HEK293 (cell line): ENCODE data around the gene LILRB2.

Experiments
- CTCF ChIA-PET: fragments of 350-600 bp; formaldehyde crosslinking; extraction: SDS; loops from one replicate; lab custom pipeline; 2021; ENCODE audit warnings: antibody characterized with exemption; lab: Yijun Ruan, JAX
- POLR2A ChIA-PET: fragments of 300-600 bp; formaldehyde crosslinking; extraction: SDS; loops from one replicate; lab custom pipeline; 2020; ENCODE audit warnings: antibody characterized with exemption, inconsistent platforms; lab: Yijun Ruan, JAX
- H3K27ac ChIP-seq: fragments of 200-500 bp; sonication (Bioruptor generic); 2 replicates; pipeline ENCODE4 v1.5.1; 2014; ENCODE audit warnings: low read depth, low read length, control low read depth, inconsistent platforms; ENCODE audit errors: extremely low read depth
- H3K36me3 ChIP-seq, 2 experiments: fragments of 200-500 bp in 1 of 2; sonication (Bioruptor generic) in 1 of 2; 1 replicate in 1 of 2; 2 replicates in 1 of 2; pipeline ENCODE4 v1.5.1; 2014 to 2017; ENCODE audit warnings: inconsistent platforms in 2 of 2, low read length in 2 of 2; ENCODE audit not compliant: control insufficient read depth in 2 of 2, insufficient read depth in 1 of 2
- H3K4me1 ChIP-seq: fragments of 200-500 bp; sonication (Bioruptor generic); 2 replicates; pipeline ENCODE4 v1.5.1; 2014; ENCODE audit warnings: mild to moderate bottlenecking, low read length, inconsistent platforms; ENCODE audit not compliant: control insufficient read depth, insufficient read depth
- H3K4me3 ChIP-seq: 2 replicates; pipeline ENCODE4 v1.5.1; 2011; ENCODE audit warnings: low read depth, mild to moderate bottlenecking, control low read depth, low read length, moderate library complexity
- H3K9me3 ChIP-seq: fragments of 200-500 bp; sonication (Bioruptor generic); 2 replicates; pipeline ENCODE4 v1.5.1; 2014; ENCODE audit warnings: low read depth, low read length, inconsistent platforms; ENCODE audit not compliant: control insufficient read depth, insufficient read depth
- GLIS1 ChIP-seq: fragments of 450-650 bp; formaldehyde crosslinking; IDR thresholded peaks from 2 replicates; pipeline ENCODE4 v1.5.1; 2016; ENCODE audit warnings: missing biosample characterization, missing genetic modification characterization
- INSM2 ChIP-seq: fragments of 450-650 bp; formaldehyde crosslinking; IDR thresholded peaks from 2 replicates; pipeline ENCODE4 v1.5.1; 2016; ENCODE audit warnings: missing biosample characterization, missing genetic modification characterization
- KLF8 ChIP-seq: fragments of 450-650 bp; formaldehyde crosslinking; IDR thresholded peaks from 2 replicates; pipeline ENCODE4 v1.5.1; 2016; ENCODE audit warnings: missing biosample characterization, missing genetic modification characterization
- KLF9 ChIP-seq: fragments of 450-650 bp; formaldehyde crosslinking; IDR thresholded peaks from 2 replicates; pipeline ENCODE4 v1.5.1; 2016; ENCODE audit warnings: missing biosample characterization, missing genetic modification characterization, low read depth
- OVOL3 ChIP-seq: fragments of 450-650 bp; formaldehyde crosslinking; IDR thresholded peaks from 2 replicates; pipeline ENCODE4 v1.5.1; 2016; ENCODE audit warnings: missing biosample characterization, missing genetic modification characterization
- RBAK ChIP-seq: fragments of 450-650 bp; formaldehyde crosslinking; IDR thresholded peaks from 2 replicates; pipeline ENCODE4 v1.5.1; 2016; ENCODE audit warnings: missing biosample characterization, missing genetic modification characterization
- SP3 ChIP-seq: fragments of 450-650 bp; formaldehyde crosslinking; IDR thresholded peaks from 2 replicates; pipeline ENCODE4 v1.5.1; 2016; ENCODE audit warnings: missing biosample characterization, missing genetic modification characterization
- ZBTB10 ChIP-seq: fragments of 450-650 bp; formaldehyde crosslinking; IDR thresholded peaks from 2 replicates; pipeline ENCODE4 v1.5.1; 2016; ENCODE audit warnings: missing biosample characterization, missing genetic modification characterization
- ZBTB6 ChIP-seq: fragments of 450-650 bp; formaldehyde crosslinking; IDR thresholded peaks from 2 replicates; pipeline ENCODE4 v1.5.1; 2017; ENCODE audit warnings: missing biosample characterization, missing genetic modification characterization
- ZFP37 ChIP-seq: fragments of 450-650 bp; formaldehyde crosslinking; IDR thresholded peaks from 2 replicates; pipeline ENCODE4 v1.5.1; 2016; ENCODE audit warnings: missing biosample characterization, missing genetic modification characterization
- ZIC2 ChIP-seq: fragments of 450-650 bp; formaldehyde crosslinking; IDR thresholded peaks from 2 replicates; pipeline ENCODE4 v1.5.1; 2016; ENCODE audit warnings: missing biosample characterization, missing genetic modification characterization
- ZNF175 ChIP-seq: fragments of 450-650 bp; formaldehyde crosslinking; IDR thresholded peaks from 2 replicates; pipeline ENCODE4 v1.5.1; 2016; ENCODE audit warnings: missing biosample characterization, missing genetic modification characterization
- ZNF211 ChIP-seq: fragments of 450-650 bp; formaldehyde crosslinking; IDR thresholded peaks from 2 replicates; pipeline ENCODE4 v1.5.1; 2016; ENCODE audit warnings: low read depth, missing biosample characterization, missing genetic modification characterization
- ZNF23 ChIP-seq: fragments of 450-650 bp; formaldehyde crosslinking; IDR thresholded peaks from 2 replicates; pipeline ENCODE4 v1.5.1; 2016; ENCODE audit warnings: missing biosample characterization, missing genetic modification characterization, borderline replicate concordance
- ZNF398 ChIP-seq: fragments of 450-650 bp; formaldehyde crosslinking; IDR thresholded peaks from 2 replicates; pipeline ENCODE4 v1.5.1; 2017; ENCODE audit warnings: missing biosample characterization, missing genetic modification characterization
- ZNF521 ChIP-seq: fragments of 450-650 bp; formaldehyde crosslinking; IDR thresholded peaks from 2 replicates; pipeline ENCODE4 v1.5.1; 2017; ENCODE audit warnings: missing biosample characterization, mild to moderate bottlenecking, missing genetic modification characterization
- ZNF692 ChIP-seq: fragments of 450-650 bp; formaldehyde crosslinking; IDR thresholded peaks from 2 replicates; pipeline ENCODE4 v1.5.1; 2016; ENCODE audit warnings: missing biosample characterization, missing genetic modification characterization
- ZNF777 ChIP-seq: fragments of 450-650 bp; formaldehyde crosslinking; IDR thresholded peaks from 2 replicates; pipeline ENCODE4 v1.5.1; 2017; ENCODE audit warnings: missing biosample characterization, missing genetic modification characterization, borderline replicate concordance
- ZSCAN16 ChIP-seq: fragments of 450-650 bp; formaldehyde crosslinking; IDR thresholded peaks from 2 replicates; pipeline ENCODE4 v1.5.1; 2016; ENCODE audit warnings: missing biosample characterization, missing genetic modification characterization

Gene LILRB2

DNA sequence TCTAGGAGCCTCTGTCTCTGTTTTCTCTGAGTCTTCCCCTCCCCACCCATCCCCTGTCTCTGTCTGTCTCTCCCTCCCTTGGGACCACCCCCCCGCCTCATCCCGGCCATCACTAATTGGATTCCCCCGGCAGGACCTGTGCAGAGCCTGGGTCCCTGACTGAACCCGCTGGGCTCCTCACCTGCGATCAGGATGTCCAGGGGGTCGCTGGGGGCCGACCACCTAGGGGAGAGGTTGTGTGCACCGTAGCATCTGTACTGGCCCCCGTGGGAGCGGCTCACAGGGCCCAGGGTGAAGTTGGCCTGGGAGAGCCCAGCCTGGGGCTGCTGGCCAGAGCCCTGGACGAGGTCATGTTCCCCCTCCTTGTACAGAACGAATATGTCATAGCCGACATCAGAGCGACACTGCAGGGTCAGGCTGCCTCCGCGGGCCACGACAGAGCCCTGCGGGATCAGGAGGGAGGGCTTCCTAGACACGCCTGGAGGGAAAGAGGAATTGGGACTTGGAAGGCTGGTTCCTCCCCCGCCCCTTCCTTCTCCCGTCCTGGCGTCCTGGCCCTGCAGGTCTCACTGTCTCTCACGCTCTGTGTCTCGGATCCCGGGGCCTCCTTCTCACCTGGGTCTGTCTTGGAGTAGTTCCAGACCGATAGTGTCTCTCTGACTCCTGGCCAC is 25.7 kb downstream of the LILRB2 start (continued):
- no peak for TF ChIP-seq ZBTB10 (tag by site-specific recombination)
- no peak for TF ChIP-seq KLF8 (tag by site-specific recombination)
- TF ChIP-seq ZSCAN16, result no peak
- TF ChIP-seq ZNF398 (tag by site-specific recombination), result no peak
- no peak for TF ChIP-seq ZNF23 (tag by site-specific recombination)
- TF ChIP-seq ZNF692 (tag by site-specific recombination), result no peak

- CTCF ChIA-PET, result interaction anchor here (0.5 kb wide), 1 partner anchor 1851 kb away, joined by 4 read pairs; no protein-coding TSS in a partner anchor
- POLR2A ChIA-PET, result no interaction called here
- TF ChIP-seq ZBTB6 (tag by site-specific recombination) (no peak), ZIC2 (tag by site-specific recombination) (peak; percentile 23; the same call in 1 of the 2 replicates), GLIS1 (tag by site-specific recombination) (peak; percentile 13; the same call in 1 of the 2 replicates)
These were observed 26.6 kb downstream of the LILRB2 start for GRCh38 chr19:54254195-54254906.

DNA sequence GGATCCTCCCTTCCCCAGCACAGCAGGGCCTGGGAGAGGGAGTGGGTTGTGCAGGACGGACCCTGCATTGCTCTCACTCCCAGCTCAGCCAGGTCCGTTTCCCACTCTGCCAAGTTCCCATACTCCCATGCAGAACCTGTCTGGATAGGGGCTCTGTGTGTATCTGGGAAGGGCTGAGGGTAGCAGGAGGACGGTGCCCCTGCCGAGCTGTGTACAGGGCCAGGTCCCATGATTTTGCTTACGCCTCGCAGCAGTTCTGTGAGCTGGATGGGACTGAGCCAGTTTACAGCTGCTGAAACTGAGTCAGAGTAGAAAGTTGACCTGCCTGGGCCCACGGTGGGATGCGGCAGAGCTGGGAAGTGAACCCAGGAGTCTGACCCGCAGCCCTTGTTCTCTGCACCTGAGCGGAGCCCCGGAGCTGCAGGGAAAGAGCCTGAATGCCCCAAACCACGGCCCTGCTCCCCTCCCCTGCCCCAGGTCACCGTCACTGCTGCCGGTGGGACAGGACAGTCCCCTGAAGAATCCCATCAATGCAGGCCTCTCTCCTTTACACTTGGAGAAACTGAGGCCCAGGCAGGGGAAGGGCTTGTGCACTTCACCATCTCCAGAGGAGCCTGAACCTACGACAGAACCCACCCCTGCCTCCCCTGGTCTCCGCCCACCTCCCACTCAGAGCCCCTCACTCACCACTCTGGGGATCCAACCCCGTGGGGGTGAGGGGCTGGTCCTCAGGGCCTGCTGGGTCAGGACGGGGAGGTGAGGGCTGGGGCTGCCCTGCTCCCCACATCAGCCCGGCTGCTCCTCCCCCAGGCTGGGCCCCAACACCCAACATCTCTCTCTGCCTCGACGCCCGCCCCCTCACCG is 27.3 kb downstream of the LILRB2 start:
- Histone ChIP-seq H3K36me3 (no peaks in the 10 kb centered on the region), H3K9me3 (no peaks in the 10 kb centered on the region), H3K4me3 (no peak overlapping the region), H3K27ac (no peak overlapping the region), H3K4me1 (no peaks in the 10 kb centered on the region)
- ChIA-PET POLR2A (no interaction called here), CTCF (no interaction called here)
- TF ChIP-seq ZNF521 (tag by site-specific recombination) (no peak), ZFP37 (tag by site-specific recombination) (no peak), RBAK (tag by site-specific recombination) (no peak), ZNF211 (tag by site-specific recombination) (no peak), INSM2 (no peak), ZNF175 (tag by site-specific recombination) (no peak), KLF9 (tag by site-specific recombination) (no peak), ZNF777 (tag by site-specific recombination) (no peak), SP3 (tag by site-specific recombination) (no peak), OVOL3 (tag by site-specific recombination) (no peak)

More at GRCh38 chr19:54254195-54254906, 26.6 kb downstream of the LILRB2 start:
- Histone ChIP-seq H3K27ac (no peak overlapping the region), H3K9me3 (no peaks in the 10 kb centered on the region), H3K4me1 (no peaks in the 10 kb centered on the region), H3K36me3 (no peaks in the 10 kb centered on the region), H3K4me3 (no peak overlapping the region)
